Prostate gland (tissue), 2 donors: ENCODE measurements around the gene SEMA3A.

Source experiments
- POLR2A ChIP-seq: fragments of 450-650 bp; IDR thresholded peaks from one replicate; pipeline ENCODE4 v1.6.1; 2016; ENCODE audit warnings: antibody characterized with exemption, mild to moderate bottlenecking
- POLR2AphosphoS5 ChIP-seq: sonication (generic); formaldehyde crosslinking; IDR thresholded peaks from one replicate; pipeline ENCODE4 v1.6.1; 2017; ENCODE audit warnings: antibody characterized with exemption
- TF ChIP-seq, protein P1 (sequence below), 4 experiments: fragments of 200-600 bp in 2 of 4; fragments of 450-650 bp in 2 of 4; sonication (generic) in 2 of 4; IDR thresholded peaks; 1 replicate in 3 of 4; 2 replicates in 1 of 4; pipeline ENCODE4 v1.5.1; 2016 to 2019; ENCODE audit warnings: antibody characterized with exemption in 4 of 4, mild to moderate bottlenecking in 2 of 4, moderate library complexity in 2 of 4

GRCh38 chr7:84159435-84159834, 35.2 kb downstream of the SEMA3A start:
- TF ChIP-seq, protein P1, sequence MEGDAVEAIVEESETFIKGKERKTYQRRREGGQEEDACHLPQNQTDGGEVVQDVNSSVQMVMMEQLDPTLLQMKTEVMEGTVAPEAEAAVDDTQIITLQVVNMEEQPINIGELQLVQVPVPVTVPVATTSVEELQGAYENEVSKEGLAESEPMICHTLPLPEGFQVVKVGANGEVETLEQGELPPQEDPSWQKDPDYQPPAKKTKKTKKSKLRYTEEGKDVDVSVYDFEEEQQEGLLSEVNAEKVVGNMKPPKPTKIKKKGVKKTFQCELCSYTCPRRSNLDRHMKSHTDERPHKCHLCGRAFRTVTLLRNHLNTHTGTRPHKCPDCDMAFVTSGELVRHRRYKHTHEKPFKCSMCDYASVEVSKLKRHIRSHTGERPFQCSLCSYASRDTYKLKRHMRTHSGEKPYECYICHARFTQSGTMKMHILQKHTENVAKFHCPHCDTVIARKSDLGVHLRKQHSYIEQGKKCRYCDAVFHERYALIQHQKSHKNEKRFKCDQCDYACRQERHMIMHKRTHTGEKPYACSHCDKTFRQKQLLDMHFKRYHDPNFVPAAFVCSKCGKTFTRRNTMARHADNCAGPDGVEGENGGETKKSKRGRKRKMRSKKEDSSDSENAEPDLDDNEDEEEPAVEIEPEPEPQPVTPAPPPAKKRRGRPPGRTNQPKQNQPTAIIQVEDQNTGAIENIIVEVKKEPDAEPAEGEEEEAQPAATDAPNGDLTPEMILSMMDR (IDR thresholded peaks at IDR 0.05): no peak
- TF ChIP-seq POLR2A (no peak), POLR2AphosphoS5 (no peak)
